Measurements from ENCODE around the gene FSTL4.

- TF ChIP-seq CTCF (IDR thresholded peaks at IDR 0.05; ENCODE audit: low read length), result no peak
- no peak for TF ChIP-seq EZH2phosphoT487 (IDR thresholded peaks at IDR 0.05; ENCODE audit: low read length)
These were observed 258.6 kb downstream of the FSTL4 start for GRCh38 chr5:133353741-133354140.
